ACC112 (cell line): Measurements from ENCODE around the gene SLC45A1.
"Not testable (repeated sequence)": the region's sequence is repeated elsewhere in the genome, so short reads cannot be mapped to it uniquely, and the experiment has no call there.

ENCODE experiments used
- H2AFZ ChIP-seq: fragments of 200-600 bp; sonication (generic); one replicate; pipeline ENCODE4 v1.6.0; 2017; ENCODE audit warnings: antibody characterized with exemption, low read length; ENCODE audit not compliant: unreplicated experiment
- H3K27ac ChIP-seq: fragments of 200-600 bp; sonication (generic); 2 replicates; pipeline ENCODE4 v1.5.1; 2014; ENCODE audit warnings: low read depth, mild to moderate bottlenecking, antibody characterized with exemption, low read length, moderate library complexity
- H3K27me3 ChIP-seq: fragments of 200-600 bp; sonication (generic); 2 replicates; pipeline ENCODE4 v1.6.1; 2014; ENCODE audit warnings: mild to moderate bottlenecking, antibody characterized with exemption, low read length, moderate library complexity, mixed read lengths; ENCODE audit not compliant: insufficient read depth
- H3K36me3 ChIP-seq: fragments of 200-600 bp; sonication (generic); 2 replicates; pipeline ENCODE4 v1.6.1; 2016; ENCODE audit warnings: mild to moderate bottlenecking, antibody characterized with exemption, low read length, moderate library complexity, mixed read lengths; ENCODE audit not compliant: insufficient read depth
- H3K4me1 ChIP-seq: fragments of 200-600 bp; sonication (generic); one replicate; pipeline ENCODE4 v1.6.1; 2016; ENCODE audit warnings: low read length, mixed read lengths; ENCODE audit not compliant: insufficient read depth, unreplicated experiment, control insufficient read depth
- H3K4me3 ChIP-seq: fragments of 200-600 bp; sonication (generic); 2 replicates; pipeline ENCODE4 v1.5.1; 2014; ENCODE audit warnings: mild to moderate bottlenecking, low read depth, low read length
- H3K79me2 ChIP-seq: fragments of 200-600 bp; sonication (generic); one replicate; pipeline ENCODE4 v1.6.0; 2016; ENCODE audit warnings: low read length; ENCODE audit not compliant: control insufficient read depth, unreplicated experiment, insufficient read depth

Gene SLC45A1

DNA sequence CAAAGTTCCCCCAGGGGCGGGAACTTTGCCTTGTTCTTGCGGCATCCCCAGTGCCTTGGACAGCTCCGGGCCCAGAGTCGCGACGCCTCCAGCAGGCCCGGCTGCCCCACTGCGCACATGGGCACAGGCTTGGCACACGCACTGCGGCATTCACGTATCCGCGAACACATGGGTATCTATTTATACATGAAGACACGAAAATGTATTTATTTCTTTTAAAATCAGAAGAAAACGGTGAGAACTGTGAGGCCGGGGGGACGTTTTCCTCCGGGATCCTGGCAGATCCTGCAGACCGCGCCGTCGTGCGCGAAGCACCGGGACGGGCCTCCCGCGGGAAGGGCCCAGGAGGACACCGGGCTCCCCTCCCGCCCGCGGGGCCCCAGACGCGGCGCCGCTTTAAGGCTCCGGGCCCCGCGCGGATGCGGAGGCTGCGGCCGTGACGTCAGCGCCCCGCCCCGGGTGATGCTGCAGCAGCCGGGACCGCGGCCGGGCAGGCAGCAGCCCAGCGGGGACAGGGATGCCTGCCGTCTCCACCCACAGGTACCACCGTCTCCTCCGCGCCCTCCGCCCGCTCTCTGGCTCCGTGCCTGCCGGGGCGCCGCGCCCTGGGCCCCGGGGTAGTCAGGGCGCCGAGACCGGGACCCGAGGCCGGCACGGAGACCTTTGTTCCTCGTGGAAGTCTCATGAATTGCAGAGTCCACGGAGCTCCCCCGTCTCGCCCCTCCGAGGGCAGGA lies at the start of gene SLC45A1:
Gene SLC45A1, plus strand, starts transcription at position 468 of the 735 bp plus-strand sequence. CDS start 6,216 bp downstream, outside the sequence.
- Histone ChIP-seq H2AFZ (peak within 1 kb of the TSS; percentile 86), H3K4me3 (peak within 1 kb of the TSS; percentile 87), H3K4me1 (peaks cover 5% of the 10 kb centered on the region), H3K79me2 (no peaks in the 10 kb centered on the region), H3K27me3 (no peaks in the 10 kb centered on the region), H3K36me3 (no peaks in the 10 kb centered on the region), H3K27ac (no peak within 1 kb of the TSS)

DNA sequence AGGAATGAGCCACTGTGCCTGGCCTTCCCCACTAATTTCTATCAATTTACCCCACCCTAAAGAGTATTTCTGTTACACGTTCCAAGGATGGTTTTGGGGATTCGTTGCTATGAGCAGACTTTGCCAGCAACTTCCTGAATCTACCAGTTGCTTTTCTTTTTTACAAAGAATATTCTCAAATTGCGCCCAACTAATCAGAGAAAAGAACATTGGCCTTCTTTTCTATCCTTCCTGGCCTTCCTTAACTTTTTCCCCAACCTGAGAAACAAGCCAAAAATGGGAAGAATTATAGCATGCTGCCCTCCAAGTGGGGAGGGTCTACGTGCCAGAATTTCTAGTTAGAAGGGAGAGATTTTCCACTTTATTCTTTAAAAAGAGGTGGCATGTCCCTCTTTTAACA lies 44.9 kb upstream of the SLC45A1 start:
- Histone ChIP-seq H3K36me3 (no peaks in the 10 kb centered on the region), H3K27me3 (no peaks in the 10 kb centered on the region), H3K4me3 (no peak overlapping the region), H3K79me2 (no peaks in the 10 kb centered on the region), H2AFZ (no peak overlapping the region), H3K4me1 (no peaks in the 10 kb centered on the region), H3K27ac (no peak overlapping the region)

DNA sequence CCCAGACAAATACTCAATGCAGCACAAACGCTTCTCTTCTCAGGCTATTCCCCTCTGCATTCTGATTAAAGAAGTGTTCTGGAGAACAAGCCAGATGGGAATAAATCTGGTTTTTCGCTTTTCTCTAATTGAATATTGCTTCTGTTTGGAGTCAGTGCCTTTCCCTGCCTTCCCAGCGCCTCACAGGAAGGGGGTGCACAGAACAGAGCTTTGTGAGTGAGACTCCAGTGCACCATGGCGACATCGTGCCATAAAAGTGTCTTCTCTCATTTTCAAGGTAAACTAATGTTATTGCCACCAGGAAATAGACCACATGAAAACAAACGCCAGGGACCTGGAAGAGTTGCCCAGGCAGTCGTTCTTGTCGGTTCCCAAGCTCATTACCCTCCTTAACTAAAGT lies 43.6 kb upstream of the SLC45A1 start:
- Histone ChIP-seq H3K4me1 (no peaks in the 10 kb centered on the region), H3K27ac (no peak overlapping the region), H3K4me3 (no peak overlapping the region), H3K79me2 (no peaks in the 10 kb centered on the region), H2AFZ (no peak overlapping the region), H3K36me3 (no peaks in the 10 kb centered on the region), H3K27me3 (no peaks in the 10 kb centered on the region)

DNA sequence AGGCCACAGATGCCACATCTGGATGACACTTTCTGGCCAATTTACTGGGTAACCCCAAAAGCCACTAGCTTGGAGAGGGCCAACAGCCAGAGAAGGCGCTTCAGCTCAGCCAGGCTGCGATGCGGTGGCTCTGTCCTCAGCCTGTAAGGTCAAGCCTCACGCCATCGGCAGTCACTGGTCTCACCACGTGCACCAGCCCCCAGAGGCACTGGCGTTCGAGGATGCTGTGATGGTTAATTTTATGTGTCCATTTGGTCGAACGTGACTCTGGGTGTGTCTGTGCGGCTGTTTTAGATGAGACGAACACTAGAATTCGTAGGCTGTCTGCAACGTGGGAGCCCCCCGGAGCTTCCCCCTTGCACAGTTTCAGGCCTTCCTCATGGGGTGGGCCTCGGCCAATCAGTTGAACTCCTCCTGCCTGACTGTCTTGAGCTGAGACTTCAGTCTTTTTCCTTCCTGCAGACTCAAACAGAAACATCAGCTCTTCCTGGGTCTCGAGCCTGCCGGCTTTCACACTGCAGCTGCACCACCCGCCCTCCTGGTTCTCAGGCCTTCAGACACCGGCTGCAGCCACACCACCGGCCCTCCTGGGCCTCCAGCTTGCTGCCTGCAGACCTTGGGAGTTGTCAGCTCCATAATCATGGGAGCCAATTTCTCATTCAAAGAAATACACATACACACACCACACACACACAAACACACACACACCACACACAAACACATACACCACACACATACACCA lies 41.6 kb upstream of the SLC45A1 start:
- H3K27me3 ChIP-seq = no peaks in the 10 kb centered on the region
- H3K27ac ChIP-seq = no peak overlapping the region
- H3K36me3 ChIP-seq = no peaks in the 10 kb centered on the region
- no peak overlapping the region for H2AFZ ChIP-seq
- H3K4me3 ChIP-seq = no peak overlapping the region
- H3K4me1 ChIP-seq = no peaks in the 10 kb centered on the region
- H3K79me2 ChIP-seq = no peaks in the 10 kb centered on the region

DNA sequence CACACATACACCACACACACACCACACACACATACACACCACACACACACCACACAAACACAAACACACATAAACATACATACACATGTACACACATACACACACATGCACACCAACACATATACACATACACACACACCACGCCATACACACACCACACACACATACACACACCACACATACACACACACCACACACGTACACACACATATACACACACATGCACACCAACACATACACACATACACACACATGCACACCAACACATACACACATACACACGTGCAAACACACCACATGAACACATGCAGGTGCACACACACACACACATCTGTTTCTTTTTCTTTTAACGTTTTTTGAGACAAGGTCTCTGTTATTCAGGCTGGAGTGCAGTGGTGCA lies 41.0 kb upstream of the SLC45A1 start:
- H3K27me3 ChIP-seq = no peaks in the 10 kb centered on the region
- H3K27ac ChIP-seq = no peak overlapping the region
- H3K79me2 ChIP-seq = no peaks in the 10 kb centered on the region
- H2AFZ ChIP-seq = no peak overlapping the region
- no peaks in the 10 kb centered on the region for H3K36me3 ChIP-seq
- H3K4me3 ChIP-seq = no peak overlapping the region
- H3K4me1 ChIP-seq = no peaks in the 10 kb centered on the region

DNA sequence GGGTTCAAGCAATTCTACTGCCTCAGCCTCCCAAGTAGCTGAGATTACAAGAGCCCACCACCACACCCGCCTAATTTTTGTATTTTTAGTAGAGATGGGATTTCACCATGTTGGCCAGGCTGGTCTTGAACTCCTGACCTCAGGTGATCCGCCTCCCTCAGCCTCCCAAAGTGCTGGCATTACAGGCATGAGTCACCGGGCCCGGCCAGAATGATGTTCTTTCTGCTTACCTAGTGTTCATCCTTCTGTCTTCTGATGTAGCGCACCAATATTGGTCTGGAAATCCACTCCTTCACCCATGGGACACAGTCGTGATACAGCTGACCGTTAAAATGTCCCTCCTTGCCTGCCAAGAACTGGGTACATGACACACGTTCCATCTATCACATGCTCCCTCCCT lies 39.2 kb upstream of the SLC45A1 start:
- H3K27ac ChIP-seq, H3K4me1 ChIP-seq, H3K27me3 ChIP-seq, H3K4me3 ChIP-seq, H2AFZ ChIP-seq, H3K79me2 ChIP-seq, H3K36me3 ChIP-seq: not testable (repeated sequence)

DNA sequence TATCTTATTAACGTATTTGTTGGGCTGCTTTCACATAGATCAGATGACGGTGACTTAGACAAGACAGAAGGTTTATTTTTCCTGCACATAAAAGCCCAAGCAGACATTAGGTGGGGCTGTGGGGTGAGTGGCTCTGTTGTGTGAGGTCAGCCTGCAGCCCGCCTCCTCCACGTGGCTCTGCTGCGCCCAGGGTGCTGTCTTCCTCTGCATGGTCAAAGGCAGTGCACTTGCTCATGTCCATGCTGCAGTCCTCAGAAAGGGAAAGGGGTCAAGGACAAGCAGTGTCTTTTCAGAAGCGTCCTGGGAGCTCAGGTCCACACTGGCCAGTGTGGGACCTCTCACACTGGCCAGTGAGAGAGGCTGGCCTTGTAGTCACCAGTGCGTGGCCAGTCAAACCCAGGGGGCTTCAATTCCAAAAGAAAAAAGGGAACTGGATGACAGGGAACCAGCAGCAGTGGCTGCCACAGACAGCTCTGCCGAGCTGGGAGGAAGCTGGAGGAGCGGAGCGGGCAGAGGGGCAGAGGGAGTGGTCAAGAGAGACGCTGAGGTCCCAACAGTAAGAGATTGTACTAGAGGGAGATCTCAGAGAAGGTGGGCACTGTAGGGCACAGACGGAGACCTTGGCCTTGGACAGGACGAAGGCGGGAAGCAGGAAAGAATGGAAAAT lies 35.9 kb upstream of the SLC45A1 start:
- no peaks in the 10 kb centered on the region for H3K36me3 ChIP-seq
- H2AFZ ChIP-seq = no peak overlapping the region
- no peak overlapping the region for H3K27ac ChIP-seq
- no peaks in the 10 kb centered on the region for H3K79me2 ChIP-seq
- no peak overlapping the region for H3K4me3 ChIP-seq
- H3K27me3 ChIP-seq = no peaks in the 10 kb centered on the region
- H3K4me1 ChIP-seq = no peaks in the 10 kb centered on the region

DNA sequence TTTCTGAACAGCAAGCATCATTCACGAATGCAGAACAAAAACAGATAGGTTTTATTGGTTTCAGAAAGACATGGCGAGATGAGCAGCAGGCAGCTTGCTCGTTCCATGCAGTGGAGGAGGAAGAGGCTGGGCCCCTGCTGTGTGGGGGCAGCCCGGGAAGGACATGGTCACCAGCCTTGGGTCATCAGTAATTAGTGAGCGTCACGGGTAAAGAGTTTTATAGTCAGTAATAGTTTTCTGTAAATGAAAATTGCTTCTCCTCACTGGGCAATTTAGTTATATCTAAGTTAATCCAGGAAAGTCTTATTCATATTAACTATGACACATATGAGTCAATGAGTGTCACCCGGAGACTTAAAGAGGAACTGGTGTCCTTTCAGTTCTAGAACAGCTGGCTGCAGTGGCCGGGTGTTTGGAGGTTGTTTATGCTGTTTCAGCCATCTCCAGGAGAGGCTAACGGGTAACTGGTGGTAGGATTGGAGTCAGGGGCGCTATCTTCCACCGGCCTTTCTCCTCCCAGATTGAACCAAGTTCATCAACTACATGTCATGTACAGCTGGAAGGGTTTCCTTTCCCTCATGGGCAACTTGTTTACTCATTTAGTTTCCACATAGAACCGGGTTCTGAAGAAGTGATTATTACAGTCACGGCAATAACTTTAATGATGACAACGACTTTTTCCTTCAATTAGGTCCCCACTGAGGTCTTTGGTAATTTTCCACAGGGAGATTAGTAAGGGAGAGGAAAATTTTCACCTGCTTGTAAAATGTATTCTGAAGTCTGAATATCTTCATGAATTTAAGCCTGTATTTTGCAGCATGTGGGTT lies 34.6 kb upstream of the SLC45A1 start:
- Histone ChIP-seq H3K4me3 (no peak overlapping the region), H3K4me1 (no peaks in the 10 kb centered on the region), H3K27me3 (no peaks in the 10 kb centered on the region), H3K27ac (no peak overlapping the region), H3K36me3 (no peaks in the 10 kb centered on the region), H3K79me2 (no peaks in the 10 kb centered on the region), H2AFZ (no peak overlapping the region)

DNA sequence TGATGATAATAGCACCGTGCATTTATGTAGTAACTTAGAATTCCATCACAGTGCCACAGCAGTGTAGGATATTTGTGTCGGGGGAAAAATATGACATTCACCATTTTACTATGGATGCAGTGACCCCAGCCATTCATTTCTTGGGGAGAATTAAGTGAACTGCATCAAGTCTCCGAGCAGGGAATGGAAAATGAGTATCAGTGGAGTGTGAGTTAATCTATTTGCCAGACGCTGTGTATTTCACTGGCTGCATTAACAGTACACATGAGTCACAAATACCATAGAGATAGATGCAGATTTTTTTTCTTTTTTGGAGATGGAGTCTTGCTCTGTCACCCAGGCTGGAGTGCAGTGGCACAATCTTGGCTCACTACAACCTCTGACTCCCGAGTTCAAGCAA lies 33.8 kb upstream of the SLC45A1 start:
- Histone ChIP-seq H3K79me2 (no peaks in the 10 kb centered on the region), H3K36me3 (no peaks in the 10 kb centered on the region), H3K4me1 (no peaks in the 10 kb centered on the region), H3K27me3 (no peaks in the 10 kb centered on the region), H3K4me3 (no peak overlapping the region), H3K27ac (no peak overlapping the region), H2AFZ (no peak overlapping the region)

DNA sequence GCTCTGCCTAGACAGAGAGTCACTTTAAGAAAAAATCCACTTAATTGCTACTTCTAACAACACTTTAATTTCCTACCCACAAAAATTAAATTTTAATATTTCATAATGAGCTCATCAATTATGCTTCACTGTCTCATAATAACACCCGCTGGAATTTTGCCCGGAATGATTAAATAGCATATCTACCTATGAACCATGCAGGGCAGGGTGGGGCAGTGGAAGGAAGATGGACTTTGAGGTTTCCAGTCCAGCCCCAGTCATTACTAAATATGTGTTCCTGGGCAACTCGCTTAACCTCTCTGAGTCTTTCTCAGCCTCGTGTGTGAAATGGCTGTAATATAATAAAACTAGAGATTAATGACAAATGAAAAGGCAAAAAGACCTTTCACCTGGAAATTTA lies 32.8 kb upstream of the SLC45A1 start:
- H3K4me3 ChIP-seq = no peak overlapping the region
- no peaks in the 10 kb centered on the region for H3K36me3 ChIP-seq
- H3K27me3 ChIP-seq = no peaks in the 10 kb centered on the region
- no peak overlapping the region for H3K27ac ChIP-seq
- H3K4me1 ChIP-seq = no peaks in the 10 kb centered on the region
- H3K79me2 ChIP-seq = no peaks in the 10 kb centered on the region
- H2AFZ ChIP-seq = no peak overlapping the region
